ENCODE data around the gene ENPP4. TPM values are rescaled to one million over a fixed set of nuclear protein-coding genes. Genes with fewer than 3 reads are reported as not detected.

Gene ENPP4
- total and polyA plus RNA-seq, 9 of the 15 experiments (the other 6 are each of a cell fraction or from before 2014, with no cell fraction given), result 0.07 TPM; not detected in 8

GRCh38 chr6:46184114-46184513 is 54.3 kb downstream of the ENPP4 start:
- BruUV-seq (replicated peaks), result no TSS peak
- Histone ChIP-seq H3K4me1 (replicated peaks in 1 of 2; ENCODE audit: control insufficient read depth in 2 of 2, insufficient read depth in 2 of 2, low read length in 2 of 2) (no peaks in the 10 kb centered on the region), H3K27me3 (ENCODE audit: control insufficient read depth in 2 of 2, insufficient read depth in 2 of 2, low read length in 2 of 2) (no peaks in the 10 kb centered on the region), H2AFZ (ENCODE audit: low read depth, low read length) (no peak overlapping the region), H3K36me3 (ENCODE audit: control insufficient read depth, insufficient read depth, low read length) (no peaks in the 10 kb centered on the region), H3K27ac (ENCODE audit: extremely low read depth, low read depth, low read length) (no peak overlapping the region), H3K4me2 (ENCODE audit: insufficient read depth, low read length) (no peak overlapping the region), H3K9ac (ENCODE audit: insufficient read depth in 1 of 2, low read depth in 2 of 2, low read length in 2 of 2) (no peak overlapping the region), H3K9me3 (replicated peaks; ENCODE audit: control insufficient read depth, insufficient read depth, low read depth, low read length) (no peaks in the 10 kb centered on the region), H4K20me1 (replicated peaks; ENCODE audit: control insufficient read depth, insufficient read depth, low read length) (no peaks in the 10 kb centered on the region), H3K9me1 (ENCODE audit: control insufficient read depth, insufficient read depth, low read length) (no peaks in the 10 kb centered on the region), H3K79me2 (ENCODE audit: control insufficient read depth, insufficient read depth, low read length) (no peaks in the 10 kb centered on the region), H3K4me3 (no peak overlapping the region)
- no peak for ATAC-seq
- no peak for FAIRE-seq
- 0% methylated on average over 4 of the region's 4 CpGs for WGBS (ENCODE audit: insufficient coverage, low coverage, missing lambda C conversion rate)
- no peak for DNase-seq (ENCODE audit: extremely low read depth in 1 of 4, low spot score in 3 of 4)
- intact Hi-C loops (cut with micrococcal nuclease) (no loop called here), in situ Hi-C loops (cut with MboI) (no loop called here)
- CTCF ChIA-PET (ENCODE audit: low intra/inter-chr PET ratio), result no interaction called here
- no peak for TF ChIP-seq YY1 (IDR thresholded peaks at IDR 0.05; ENCODE audit: borderline replicate concordance in 1 of 3, control insufficient read depth in 1 of 3, extremely low read depth in 1 of 3, insufficient read depth in 3 of 3, insufficient read length in 1 of 3, insufficient replicate concordance in 2 of 3, low read depth in 1 of 3, low read length in 2 of 3)
- no peak for TF ChIP-seq ZNF311 (CRISPR knock-in tag; IDR thresholded peaks at IDR 0.05)
- no peak for TF ChIP-seq CTCF (IDR thresholded peaks at IDR 0.05 in 2 of 3, conservative IDR thresholded peaks at IDR 0.05 in 1 of 3; ENCODE audit: insufficient read depth in 2 of 3, low read depth in 1 of 3, low read length in 3 of 3)
- TF ChIP-seq RBM34 (IDR thresholded peaks at IDR 0.05; ENCODE audit: borderline replicate concordance, insufficient read depth, low read length), result no peak
- POLR2A ChIA-PET, result no interaction called here

Data from K562 (cell line).